Measurements from ENCODE around the gene ACTA1. TPM values are rescaled to one million over a fixed set of nuclear protein-coding genes. Genes with fewer than 3 reads are reported as not detected.

The ACTA1 gene
- total and polyA plus RNA-seq, 2 donors (not counting 1 experiment from before 2014, with no cell fraction given) = 0.21 TPM; not detected in 1

DNA sequence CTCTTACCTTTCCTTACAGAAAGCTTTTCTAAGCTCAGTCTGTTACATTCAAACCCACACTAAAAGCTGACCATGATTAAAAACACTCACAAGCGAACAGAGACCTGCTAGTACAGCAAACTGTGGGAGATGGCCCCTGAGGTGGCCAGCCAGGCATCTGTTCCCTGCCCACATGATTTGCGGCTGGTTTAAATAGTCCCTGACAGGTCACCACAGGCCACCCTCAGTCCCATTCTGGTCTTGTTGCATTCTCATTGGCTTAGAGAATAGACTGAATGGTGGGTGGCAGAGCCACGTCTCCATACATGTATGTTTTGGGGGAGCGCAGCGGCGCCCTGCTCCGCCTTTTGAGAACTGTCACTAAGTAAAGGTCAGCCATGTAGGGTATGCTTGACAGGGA is 2.3 kb upstream of the ACTA1 start:
- POLR2A ChIA-PET = no interaction called here
- CTCF ChIA-PET = interaction anchor here (0.6 kb wide), 1 partner anchor 177 kb away, joined by 3 read pairs; no protein-coding TSS in a partner anchor
- no peak overlapping the region for H3K27ac Mint-ChIP-seq

DNA sequence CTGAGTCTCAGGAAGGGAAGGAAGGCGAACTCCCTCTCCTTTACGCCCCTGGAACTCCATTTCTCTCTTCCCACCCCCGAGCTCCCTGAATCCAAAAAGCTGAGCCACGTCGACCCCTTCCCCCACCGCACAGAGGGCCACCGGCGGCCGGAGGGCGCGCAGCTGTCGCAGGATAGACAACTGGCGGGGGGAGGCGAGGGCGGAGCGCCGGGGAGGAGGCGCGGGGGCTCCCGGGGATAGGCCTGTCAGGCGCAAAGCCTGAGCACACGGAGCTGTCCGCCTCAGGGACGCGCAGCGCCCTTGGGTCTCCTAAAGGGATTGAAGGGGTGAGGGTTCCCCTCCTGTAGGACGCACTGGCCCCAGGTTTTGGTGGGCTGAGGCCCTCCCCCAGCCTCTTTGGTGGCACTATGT is 752 bp upstream of the ACTA1 start:
- Histone ChIP-seq H3K9ac (ENCODE audit: low read length) (no peak overlapping the region), H3K27ac (ENCODE audit: low read length in 2 of 2) (no peak overlapping the region), H3K4me3 (ENCODE audit: control extremely low read depth in 1 of 5, extremely low read depth in 1 of 5, insufficient read depth in 1 of 5, low read depth in 2 of 5, low read length in 4 of 5) (no peak overlapping the region), H3K9me3 (ENCODE audit: control extremely low read depth in 1 of 3, control insufficient read depth in 2 of 3, insufficient read depth in 1 of 3, low read length in 2 of 3) (peaks cover 0 to 26% (median 0%) of the 10 kb centered on the region in 3 donors), H3K27me3 (replicated peaks in 1 of 4; ENCODE audit: control extremely low read depth in 1 of 4, control insufficient read depth in 3 of 4, insufficient read depth in 4 of 4, low read length in 3 of 4) (peaks cover 0 to 59% (median 40%) of the 10 kb centered on the region in 4 experiments), H2AFZ (ENCODE audit: insufficient read depth, low read depth, low read length, poor library complexity, severe bottlenecking) (no peak overlapping the region), H3K4me1 (ENCODE audit: control insufficient read depth in 2 of 2, insufficient read depth in 2 of 2, low read length in 2 of 2) (peaks cover 26 to 27% of the 10 kb centered on the region in 2 donors), H3K4me2 (replicated peaks; ENCODE audit: low read depth, low read length, poor library complexity, severe bottlenecking) (no peak overlapping the region), H3K36me3 (replicated peaks in 1 of 2; ENCODE audit: control extremely low read depth in 1 of 2, control insufficient read depth in 1 of 2, extremely low read depth in 1 of 2, insufficient read depth in 2 of 2, low read length in 1 of 2) (no peaks in the 10 kb centered on the region), H4K20me1 (ENCODE audit: control insufficient read depth, insufficient read depth, low read length, poor library complexity, severe bottlenecking) (no peaks in the 10 kb centered on the region), H3K79me2 (ENCODE audit: control insufficient read depth, insufficient read depth, low read length) (no peaks in the 10 kb centered on the region)
- ChIA-PET POLR2A (no interaction called here), CTCF (no interaction called here)
- Mint-ChIP-seq H3K27me3 (peaks cover 41% of the 10 kb centered on the region), H3K9me3 (ENCODE audit: insufficient read depth) (no peaks in the 10 kb centered on the region), H3K4me1 (peaks cover 14% of the 10 kb centered on the region), H3K4me3 (no peak overlapping the region), H3K27ac (no peak overlapping the region)
- no peak for TF ChIP-seq EZH2 (IDR thresholded peaks at IDR 0.05; ENCODE audit: borderline replicate concordance, insufficient read depth, low read depth, low read length, poor library complexity, severe bottlenecking)
- TF ChIP-seq, protein P1, sequence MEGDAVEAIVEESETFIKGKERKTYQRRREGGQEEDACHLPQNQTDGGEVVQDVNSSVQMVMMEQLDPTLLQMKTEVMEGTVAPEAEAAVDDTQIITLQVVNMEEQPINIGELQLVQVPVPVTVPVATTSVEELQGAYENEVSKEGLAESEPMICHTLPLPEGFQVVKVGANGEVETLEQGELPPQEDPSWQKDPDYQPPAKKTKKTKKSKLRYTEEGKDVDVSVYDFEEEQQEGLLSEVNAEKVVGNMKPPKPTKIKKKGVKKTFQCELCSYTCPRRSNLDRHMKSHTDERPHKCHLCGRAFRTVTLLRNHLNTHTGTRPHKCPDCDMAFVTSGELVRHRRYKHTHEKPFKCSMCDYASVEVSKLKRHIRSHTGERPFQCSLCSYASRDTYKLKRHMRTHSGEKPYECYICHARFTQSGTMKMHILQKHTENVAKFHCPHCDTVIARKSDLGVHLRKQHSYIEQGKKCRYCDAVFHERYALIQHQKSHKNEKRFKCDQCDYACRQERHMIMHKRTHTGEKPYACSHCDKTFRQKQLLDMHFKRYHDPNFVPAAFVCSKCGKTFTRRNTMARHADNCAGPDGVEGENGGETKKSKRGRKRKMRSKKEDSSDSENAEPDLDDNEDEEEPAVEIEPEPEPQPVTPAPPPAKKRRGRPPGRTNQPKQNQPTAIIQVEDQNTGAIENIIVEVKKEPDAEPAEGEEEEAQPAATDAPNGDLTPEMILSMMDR (IDR thresholded peaks at IDR 0.05) = no peak
- 5% methylated on average over 25 of the region's 27 CpGs for WGBS (ENCODE audit: insufficient coverage)
- ATAC-seq (ENCODE audit: low read depth) (no peak), DNase-seq (no peak)
- intact Hi-C loops (cut with micrococcal nuclease) = no loop called here

More for the DNA sequence above, 2.3 kb upstream of the ACTA1 start:
- ATAC-seq (ENCODE audit: low read depth) (no peak), DNase-seq (no peak)
- Histone ChIP-seq H3K27ac (ENCODE audit: low read length in 2 of 2) (no peak overlapping the region), H3K4me1 (ENCODE audit: control insufficient read depth in 2 of 2, insufficient read depth in 2 of 2, low read length in 2 of 2) (peaks cover 15 to 18% of the 10 kb centered on the region in 2 donors), H4K20me1 (ENCODE audit: control insufficient read depth, insufficient read depth, low read length, poor library complexity, severe bottlenecking) (no peaks in the 10 kb centered on the region), H3K36me3 (replicated peaks in 1 of 2; ENCODE audit: control extremely low read depth in 1 of 2, control insufficient read depth in 1 of 2, extremely low read depth in 1 of 2, insufficient read depth in 2 of 2, low read length in 1 of 2) (peaks cover 0 to 11% of the 10 kb centered on the region in 2 experiments), H3K4me3 (ENCODE audit: control extremely low read depth in 1 of 5, extremely low read depth in 1 of 5, insufficient read depth in 1 of 5, low read depth in 2 of 5, low read length in 4 of 5) (no peak overlapping the region), H3K4me2 (replicated peaks; ENCODE audit: low read depth, low read length, poor library complexity, severe bottlenecking) (no peak overlapping the region), H2AFZ (ENCODE audit: insufficient read depth, low read depth, low read length, poor library complexity, severe bottlenecking) (no peak overlapping the region), H3K9ac (ENCODE audit: low read length) (no peak overlapping the region), H3K27me3 (replicated peaks in 1 of 4; ENCODE audit: control extremely low read depth in 1 of 4, control insufficient read depth in 3 of 4, insufficient read depth in 4 of 4, low read length in 3 of 4) (peaks cover 0 to 45% (median 25%) of the 10 kb centered on the region in 4 experiments), H3K9me3 (ENCODE audit: control extremely low read depth in 1 of 3, control insufficient read depth in 2 of 3, insufficient read depth in 1 of 3, low read length in 2 of 3) (peaks cover 0 to 21% (median 0%) of the 10 kb centered on the region in 3 donors), H3K79me2 (ENCODE audit: control insufficient read depth, insufficient read depth, low read length) (no peaks in the 10 kb centered on the region)
- no peak overlapping the region for H3K4me3 Mint-ChIP-seq
- peaks cover 26% of the 10 kb centered on the region for H3K27me3 Mint-ChIP-seq
- WGBS (ENCODE audit: insufficient coverage) = 89% methylated on average over 7 of the region's 7 CpGs
- no peaks in the 10 kb centered on the region for H3K9me3 Mint-ChIP-seq (ENCODE audit: insufficient read depth)
- peaks cover 10% of the 10 kb centered on the region for H3K4me1 Mint-ChIP-seq
- intact Hi-C loops (cut with micrococcal nuclease) = no loop called here
- TF ChIP-seq, protein P1 (IDR thresholded peaks at IDR 0.05) = no peak
- no peak for TF ChIP-seq EZH2 (IDR thresholded peaks at IDR 0.05; ENCODE audit: borderline replicate concordance, insufficient read depth, low read depth, low read length, poor library complexity, severe bottlenecking)

Data from B cell (primary cell).